Measurements from ENCODE around the gene C1QTNF9. TPM values are rescaled to one million over a fixed set of nuclear protein-coding genes. Genes with fewer than 3 reads are reported as not detected.

Gene C1QTNF9
- total and polyA plus RNA-seq, 2 donors (not counting 3 experiments of a cell fraction or from before 2014, with no cell fraction given): not detected

DNA sequence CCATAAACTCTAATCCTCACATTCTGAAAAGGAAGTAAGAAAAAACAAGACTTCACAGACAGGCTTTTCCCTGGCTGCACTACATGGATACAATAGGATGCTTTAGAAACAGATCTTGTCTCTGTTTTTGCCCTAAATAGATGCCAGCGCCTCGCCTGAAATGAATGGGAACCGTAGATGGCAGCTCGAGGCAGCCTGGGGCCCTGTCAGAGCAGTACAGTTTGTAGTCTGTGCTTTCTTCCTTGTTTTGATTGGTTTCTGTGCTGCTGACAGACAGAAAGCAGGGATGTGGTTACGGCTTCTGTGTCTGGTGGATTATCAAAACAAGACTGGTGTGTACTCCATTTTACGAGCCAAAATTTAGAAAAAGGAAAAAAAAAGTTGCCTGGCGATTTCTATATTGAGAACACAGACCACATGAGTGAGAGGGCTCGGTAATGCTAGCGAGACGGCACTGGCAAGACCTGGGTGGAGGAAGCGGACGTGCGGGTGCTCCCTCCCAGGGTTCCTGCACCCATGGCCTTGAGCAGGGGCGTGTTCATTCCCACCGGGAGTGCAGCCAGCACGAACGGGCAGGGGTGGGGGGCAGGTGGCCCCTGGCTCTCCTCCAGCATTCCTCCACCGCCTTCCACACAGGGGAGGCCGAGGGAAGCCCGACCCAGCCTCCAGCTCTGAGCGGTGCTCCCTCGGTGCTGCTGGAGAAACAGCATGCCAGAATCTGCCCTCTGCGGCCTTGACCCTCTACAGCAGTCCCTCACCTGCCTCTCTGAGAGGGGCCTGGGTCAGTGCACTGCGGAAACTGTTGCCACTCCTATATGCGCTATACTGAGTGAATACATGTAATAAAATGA, 37.6 kb upstream of the C1QTNF9 start:
- Histone ChIP-seq H4K20me1 (replicated peaks; ENCODE audit: control insufficient read depth, extremely low read depth, insufficient read depth, low read length) (no peaks in the 10 kb centered on the region), H3K36me3 (ENCODE audit: control insufficient read depth in 2 of 2, extremely low read depth in 1 of 2, insufficient read depth in 2 of 2, low read length in 2 of 2) (no peaks in the 10 kb centered on the region), H3K9ac (replicated peaks; ENCODE audit: extremely low read depth, insufficient read depth, low read length) (peak overlapping the region; percentile 12), H3K9me1 (replicated peaks; ENCODE audit: control insufficient read depth, extremely low read depth, insufficient read depth, low read length) (no peaks in the 10 kb centered on the region), H3K9me3 (replicated peaks; ENCODE audit: control insufficient read depth, insufficient read depth, low read length) (no peaks in the 10 kb centered on the region), H3K4me2 (ENCODE audit: insufficient read depth, low read length) (peak overlapping the region; percentile 72), H3K27me3 (ENCODE audit: control insufficient read depth in 2 of 2, insufficient read depth in 2 of 2, low read length in 2 of 2) (no peaks in the 10 kb centered on the region), H2AFZ (ENCODE audit: low read depth, low read length) (peak overlapping the region; percentile 79), H3K79me2 (ENCODE audit: control insufficient read depth, insufficient read depth, low read length) (no peaks in the 10 kb centered on the region), H3K27ac (ENCODE audit: insufficient read depth, low read depth, low read length) (peak overlapping the region; percentile 50), H3K4me1 (ENCODE audit: control insufficient read depth, extremely low read depth, insufficient read depth, low read length) (peaks cover 22% of the 10 kb centered on the region), H3K4me3 (replicated peaks in 1 of 3; ENCODE audit: insufficient read depth in 1 of 3, low read depth in 1 of 3, low read length in 3 of 3) (peak overlapping the region in 2 of 3 experiments; percentile 5 to 58)
- no TSS peak for BruUV-seq (replicated peaks)
- FAIRE-seq: peak; percentile 59
- dilution Hi-C loops (cut with MboI; ENCODE audit: extremely low pct_ligation_motif_present, low sequenced_read_pairs) (no loop called here), intact Hi-C loops (cut with micrococcal nuclease) (no loop called here)
- no peak for TF ChIP-seq POLR2AphosphoS5 (IDR thresholded peaks at IDR 0.05; ENCODE audit: insufficient read depth, low read depth, low read length)
- no peak for TF ChIP-seq CTCF (IDR thresholded peaks at IDR 0.05; ENCODE audit: extremely low read depth in 1 of 2, insufficient read depth in 1 of 2, low read depth in 1 of 2, low read length in 2 of 2)
- no peak for TF ChIP-seq EZH2 (IDR thresholded peaks at IDR 0.05; ENCODE audit: borderline replicate concordance, low read depth, low read length, severe bottlenecking)
- no peak for TF ChIP-seq FOS (IDR thresholded peaks at IDR 0.05; ENCODE audit: borderline replicate concordance, insufficient read depth, low read length)
- no peak for TF ChIP-seq JUN (IDR thresholded peaks at IDR 0.05; ENCODE audit: borderline replicate concordance, insufficient read depth, insufficient read length, low read depth)
- no peak for TF ChIP-seq MYC (IDR thresholded peaks at IDR 0.05; ENCODE audit: low read depth, low read length)
- TF ChIP-seq POLR2A (IDR thresholded peaks at IDR 0.05; ENCODE audit: low read depth, low read length): no peak
- TF ChIP-seq, protein P1, sequence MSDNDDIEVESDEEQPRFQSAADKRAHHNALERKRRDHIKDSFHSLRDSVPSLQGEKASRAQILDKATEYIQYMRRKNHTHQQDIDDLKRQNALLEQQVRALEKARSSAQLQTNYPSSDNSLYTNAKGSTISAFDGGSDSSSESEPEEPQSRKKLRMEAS (IDR thresholded peaks at IDR 0.05; ENCODE audit: insufficient read depth, insufficient read length): no peak
- TF ChIP-seq GATA2 (IDR thresholded peaks at IDR 0.05; ENCODE audit: insufficient read depth, insufficient read length, low read depth, low read length): no peak
- peak; percentile 60 for DNase-seq (ENCODE audit: low read depth, low spot score)
- ChIA-PET CTCF (interaction anchor here (0.6 to 2.0 kb wide), 2 partner anchors 10 to 43 kb away, joined by 3 to 9 read pairs; no protein-coding TSS in a partner anchor), POLR2A (no interaction called here)
